HL-60 (cell line): ENCODE data around the gene MACO1.

Experiments
- DNase-seq, 2 experiments: peaks; one replicate each; pipeline ENCODE4 v3.0.0-alpha.2; 2010 to 2020; ENCODE audit warnings: low read depth in 1 of 2, low spot score in 1 of 2
- H3K27ac ChIP-seq: fragments of 250-450 bp; sonication (Bioruptor Pico); replicated peaks from 2 replicates; pipeline ENCODE4 v1.5.1; 2020; ENCODE audit warnings: mild to moderate bottlenecking, moderate library complexity
- H3K27me3 ChIP-seq: fragments of 250-450 bp; sonication (Bioruptor Pico); 2 replicates; pipeline ENCODE4 v1.5.1; 2021; ENCODE audit warnings: mild to moderate bottlenecking, moderate library complexity; ENCODE audit not compliant: insufficient read depth, poor library complexity, severe bottlenecking
- H3K4me3 ChIP-seq: replicated peaks from 2 replicates; pipeline ENCODE4 v1.5.1; 2011; ENCODE audit warnings: mild to moderate bottlenecking, control low read depth, low read length; ENCODE audit not compliant: insufficient read depth
- GABPA ChIP-seq: IDR thresholded peaks from 2 replicates; pipeline ENCODE4 v1.6.1; 2012; ENCODE audit warnings: low read depth
- POLR2AphosphoS5 ChIP-seq: IDR thresholded peaks from 2 replicates; pipeline ENCODE4 v1.6.1; 2012; ENCODE audit warnings: low read depth
- SPI1 ChIP-seq: IDR thresholded peaks from 2 replicates; pipeline ENCODE4 v1.6.1; 2012; ENCODE audit warnings: low read depth, mild to moderate bottlenecking, borderline replicate concordance
- TF ChIP-seq, protein P1 (sequence below): IDR thresholded peaks from one replicate; pipeline ENCODE4 v1.5.1; 2011; ENCODE audit warnings: low read length, control low read depth, inconsistent platforms; ENCODE audit not compliant: insufficient read depth
- TF ChIP-seq, protein P2 (sequence below): IDR thresholded peaks from 2 replicates; pipeline ENCODE4 v1.6.1; 2012; ENCODE audit warnings: low read depth; ENCODE audit not compliant: insufficient replicate concordance

Gene MACO1

DNA sequence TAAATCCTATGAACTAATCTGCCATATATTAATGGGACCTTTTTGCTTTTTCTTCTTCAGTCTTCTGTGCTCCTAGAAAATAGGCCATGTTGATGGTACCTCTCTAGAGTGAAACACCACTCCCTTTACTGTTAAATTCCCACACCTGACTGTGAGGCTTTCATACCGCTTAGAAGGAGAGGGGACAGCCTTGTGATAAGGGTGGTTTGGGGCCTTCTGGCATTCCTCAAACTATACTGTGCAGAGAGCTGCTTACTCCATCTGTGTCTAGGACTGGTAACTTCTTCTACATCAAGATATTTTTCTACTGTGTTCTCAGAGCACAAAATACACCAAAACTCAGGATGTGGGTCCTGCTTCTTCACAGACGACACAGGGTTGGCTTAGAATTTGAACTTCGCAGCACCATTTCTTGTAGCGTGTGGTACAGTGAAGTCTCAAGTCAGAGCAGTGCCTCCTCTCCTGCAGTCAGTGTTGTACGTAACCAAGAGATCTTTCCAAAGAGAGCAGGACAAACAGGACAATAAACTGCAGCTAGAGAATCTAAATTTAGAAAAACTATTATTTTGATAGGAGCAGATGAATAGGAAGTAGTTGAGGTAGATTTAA, 43.8 kb downstream of the MACO1 start:
- Histone ChIP-seq H3K27ac (no peak overlapping the region), H3K27me3 (no peaks in the 10 kb centered on the region), H3K4me3 (no peak overlapping the region)
- TF ChIP-seq GABPA (no peak), SPI1 (no peak), POLR2AphosphoS5 (no peak)
- TF ChIP-seq, protein P1, sequence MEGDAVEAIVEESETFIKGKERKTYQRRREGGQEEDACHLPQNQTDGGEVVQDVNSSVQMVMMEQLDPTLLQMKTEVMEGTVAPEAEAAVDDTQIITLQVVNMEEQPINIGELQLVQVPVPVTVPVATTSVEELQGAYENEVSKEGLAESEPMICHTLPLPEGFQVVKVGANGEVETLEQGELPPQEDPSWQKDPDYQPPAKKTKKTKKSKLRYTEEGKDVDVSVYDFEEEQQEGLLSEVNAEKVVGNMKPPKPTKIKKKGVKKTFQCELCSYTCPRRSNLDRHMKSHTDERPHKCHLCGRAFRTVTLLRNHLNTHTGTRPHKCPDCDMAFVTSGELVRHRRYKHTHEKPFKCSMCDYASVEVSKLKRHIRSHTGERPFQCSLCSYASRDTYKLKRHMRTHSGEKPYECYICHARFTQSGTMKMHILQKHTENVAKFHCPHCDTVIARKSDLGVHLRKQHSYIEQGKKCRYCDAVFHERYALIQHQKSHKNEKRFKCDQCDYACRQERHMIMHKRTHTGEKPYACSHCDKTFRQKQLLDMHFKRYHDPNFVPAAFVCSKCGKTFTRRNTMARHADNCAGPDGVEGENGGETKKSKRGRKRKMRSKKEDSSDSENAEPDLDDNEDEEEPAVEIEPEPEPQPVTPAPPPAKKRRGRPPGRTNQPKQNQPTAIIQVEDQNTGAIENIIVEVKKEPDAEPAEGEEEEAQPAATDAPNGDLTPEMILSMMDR: no peak
- TF ChIP-seq, protein P2, sequence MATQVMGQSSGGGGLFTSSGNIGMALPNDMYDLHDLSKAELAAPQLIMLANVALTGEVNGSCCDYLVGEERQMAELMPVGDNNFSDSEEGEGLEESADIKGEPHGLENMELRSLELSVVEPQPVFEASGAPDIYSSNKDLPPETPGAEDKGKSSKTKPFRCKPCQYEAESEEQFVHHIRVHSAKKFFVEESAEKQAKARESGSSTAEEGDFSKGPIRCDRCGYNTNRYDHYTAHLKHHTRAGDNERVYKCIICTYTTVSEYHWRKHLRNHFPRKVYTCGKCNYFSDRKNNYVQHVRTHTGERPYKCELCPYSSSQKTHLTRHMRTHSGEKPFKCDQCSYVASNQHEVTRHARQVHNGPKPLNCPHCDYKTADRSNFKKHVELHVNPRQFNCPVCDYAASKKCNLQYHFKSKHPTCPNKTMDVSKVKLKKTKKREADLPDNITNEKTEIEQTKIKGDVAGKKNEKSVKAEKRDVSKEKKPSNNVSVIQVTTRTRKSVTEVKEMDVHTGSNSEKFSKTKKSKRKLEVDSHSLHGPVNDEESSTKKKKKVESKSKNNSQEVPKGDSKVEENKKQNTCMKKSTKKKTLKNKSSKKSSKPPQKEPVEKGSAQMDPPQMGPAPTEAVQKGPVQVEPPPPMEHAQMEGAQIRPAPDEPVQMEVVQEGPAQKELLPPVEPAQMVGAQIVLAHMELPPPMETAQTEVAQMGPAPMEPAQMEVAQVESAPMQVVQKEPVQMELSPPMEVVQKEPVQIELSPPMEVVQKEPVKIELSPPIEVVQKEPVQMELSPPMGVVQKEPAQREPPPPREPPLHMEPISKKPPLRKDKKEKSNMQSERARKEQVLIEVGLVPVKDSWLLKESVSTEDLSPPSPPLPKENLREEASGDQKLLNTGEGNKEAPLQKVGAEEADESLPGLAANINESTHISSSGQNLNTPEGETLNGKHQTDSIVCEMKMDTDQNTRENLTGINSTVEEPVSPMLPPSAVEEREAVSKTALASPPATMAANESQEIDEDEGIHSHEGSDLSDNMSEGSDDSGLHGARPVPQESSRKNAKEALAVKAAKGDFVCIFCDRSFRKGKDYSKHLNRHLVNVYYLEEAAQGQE: no peak
- DNase-seq: no peak

DNA sequence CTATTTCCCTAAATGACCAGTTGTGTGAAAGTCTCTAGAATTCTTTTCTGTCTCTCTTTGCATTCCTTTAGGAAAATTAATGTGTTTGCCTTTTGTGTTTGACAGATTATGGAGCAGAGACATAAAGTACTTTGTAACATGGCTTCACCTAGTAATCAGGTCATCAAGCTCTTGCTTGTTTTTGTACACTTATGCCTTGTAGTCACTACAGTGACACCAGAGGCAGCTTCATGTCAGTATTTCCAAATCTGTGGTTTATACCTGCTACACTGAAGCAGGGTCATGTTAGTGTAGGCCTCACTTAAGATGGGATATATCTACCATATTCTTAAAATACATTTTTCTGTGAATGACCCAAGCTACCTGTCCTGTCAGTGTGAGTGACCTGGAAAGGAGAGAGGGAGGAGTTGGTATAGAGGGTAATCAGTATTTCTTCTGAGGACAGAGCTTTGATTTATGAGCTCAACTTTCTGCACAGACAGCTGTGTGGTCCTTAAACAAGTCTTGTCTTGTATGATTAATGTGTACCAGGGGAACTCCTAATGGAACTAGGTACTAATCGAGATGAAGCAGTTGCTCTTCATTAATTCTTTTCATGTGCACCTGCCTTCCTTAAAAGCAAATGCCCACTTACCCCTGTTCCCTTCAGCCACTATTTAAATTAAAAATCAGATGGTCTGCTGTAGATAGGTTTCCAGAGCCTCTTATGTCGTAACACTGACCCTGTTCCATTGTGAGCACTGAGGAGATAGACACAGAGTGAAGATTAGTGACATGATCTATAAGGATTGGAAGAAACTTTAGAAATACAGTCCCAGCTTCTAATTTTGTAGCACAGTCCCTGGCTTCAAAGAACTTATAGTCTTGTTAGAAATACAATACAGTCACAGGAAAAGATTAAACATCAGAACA, 45.7 kb downstream of the MACO1 start:
- H3K27ac ChIP-seq: no peak overlapping the region

DNA sequence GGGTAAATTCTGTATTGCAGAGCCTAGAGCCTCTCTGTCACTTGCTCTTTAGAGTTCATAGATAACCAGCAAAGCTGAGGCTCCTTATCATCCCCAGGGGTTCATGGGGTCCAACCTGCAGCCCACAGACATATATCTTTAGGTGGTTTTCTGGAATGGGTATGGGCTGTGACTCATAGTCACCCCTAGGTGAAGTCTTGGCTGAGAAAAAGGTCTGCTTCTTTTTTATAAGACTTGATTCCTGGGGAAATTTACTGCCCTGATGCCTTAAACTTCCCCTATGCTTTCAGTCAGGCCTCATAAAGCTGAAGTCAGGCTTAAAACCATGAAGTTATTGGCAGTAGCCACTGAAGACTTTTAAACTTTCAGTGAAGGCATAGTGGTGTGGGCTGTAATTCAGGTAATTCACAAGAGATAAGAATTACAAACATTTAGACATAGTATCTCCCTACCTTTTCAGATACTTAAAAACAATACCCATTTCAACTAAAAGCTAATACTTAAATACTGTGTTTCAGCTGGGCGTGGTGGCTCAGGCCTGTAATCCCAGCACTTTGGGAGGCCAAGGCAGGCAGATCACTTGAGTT, 46.8 kb downstream of the MACO1 start:
- Histone ChIP-seq H3K27ac (no peak overlapping the region), H3K4me3 (no peak overlapping the region), H3K27me3 (no peaks in the 10 kb centered on the region)
- TF ChIP-seq POLR2AphosphoS5 (no peak), SPI1 (no peak), GABPA (no peak)
- TF ChIP-seq, protein P1: no peak
- TF ChIP-seq, protein P2: no peak
- DNase-seq: no peak

More for the DNA sequence above, 45.7 kb downstream of the MACO1 start:
- TF ChIP-seq GABPA (no peak), POLR2AphosphoS5 (no peak), SPI1 (no peak)
- TF ChIP-seq, protein P2: no peak
- TF ChIP-seq, protein P1: no peak
- H3K4me3 ChIP-seq: no peak overlapping the region
- H3K27me3 ChIP-seq: no peaks in the 10 kb centered on the region
- no peak for DNase-seq
